Trophoblast cell (in vitro differentiated cells and primary cell): ENCODE data around the gene P4HB.

ENCODE experiments used
- DNase-seq, 2 donors: peaks; one replicate each; pipeline ENCODE4 v3.0.0-alpha.2; 2016
- H2AFZ ChIP-seq: 2 replicates; pipeline ENCODE4 v1.6.1; 2013; ENCODE audit warnings: low read length, moderate library complexity, mild to moderate bottlenecking; ENCODE audit not compliant: insufficient read depth, poor library complexity
- H2AK5ac ChIP-seq: 2 replicates; pipeline ENCODE4 v1.6.1; 2013; ENCODE audit warnings: mild to moderate bottlenecking, low read length
- H2BK120ac ChIP-seq: 2 replicates; pipeline ENCODE4 v1.6.1; 2013; ENCODE audit warnings: low read length, mild to moderate bottlenecking, moderate library complexity; ENCODE audit not compliant: insufficient read depth, poor library complexity
- H2BK12ac ChIP-seq: 2 replicates; pipeline ENCODE4 v1.6.1; 2013; ENCODE audit warnings: mild to moderate bottlenecking, low read length, moderate library complexity
- H2BK5ac ChIP-seq: 2 replicates; pipeline ENCODE4 v1.6.1; 2013; ENCODE audit warnings: low read length, low read depth, moderate library complexity, mild to moderate bottlenecking; ENCODE audit not compliant: poor library complexity
- H3K14ac ChIP-seq: 2 replicates; pipeline ENCODE4 v1.6.1; 2013; ENCODE audit warnings: mild to moderate bottlenecking, low read length
- H3K18ac ChIP-seq: 2 replicates; pipeline ENCODE4 v1.6.1; 2013; ENCODE audit warnings: mild to moderate bottlenecking, low read length
- H3K23ac ChIP-seq: 2 replicates; pipeline ENCODE4 v1.6.1; 2013; ENCODE audit warnings: low read length
- H3K27ac ChIP-seq: 2 replicates; pipeline ENCODE4 v1.5.1; 2013; ENCODE audit warnings: low read depth, mild to moderate bottlenecking, inconsistent platforms, low read length, moderate library complexity
- H3K27me3 ChIP-seq: 2 replicates; pipeline ENCODE4 v1.6.1; 2013; ENCODE audit warnings: inconsistent platforms, mild to moderate bottlenecking, low read length, moderate library complexity; ENCODE audit not compliant: insufficient read depth
- H3K36me3 ChIP-seq, 2 experiments: 1 replicate in 1 of 2; 2 replicates in 1 of 2; pipeline ENCODE4 v1.6.1; 2013; ENCODE audit warnings: low read length in 2 of 2, mild to moderate bottlenecking in 2 of 2, moderate library complexity in 1 of 2; ENCODE audit not compliant: insufficient read depth in 2 of 2, control insufficient read depth in 1 of 2
- H3K4ac ChIP-seq: 2 replicates; pipeline ENCODE4 v1.6.1; 2013; ENCODE audit warnings: low read depth, mild to moderate bottlenecking, low read length, moderate library complexity
- H3K4me1 ChIP-seq, 2 experiments: 1 replicate in 1 of 2; 2 replicates in 1 of 2; pipeline ENCODE4 v1.6.1; 2013; ENCODE audit warnings: low read length in 2 of 2, mild to moderate bottlenecking in 2 of 2, moderate library complexity in 1 of 2; ENCODE audit not compliant: insufficient read depth in 2 of 2, control insufficient read depth in 1 of 2
- H3K4me2 ChIP-seq: 2 replicates; pipeline ENCODE4 v1.6.1; 2013; ENCODE audit warnings: inconsistent platforms, mild to moderate bottlenecking, low read length, moderate library complexity
- H3K4me3 ChIP-seq: 2 replicates; pipeline ENCODE4 v1.5.1; 2013; ENCODE audit warnings: mild to moderate bottlenecking, low read depth, low read length, inconsistent platforms
- H3K79me1 ChIP-seq: one replicate; pipeline ENCODE4 v1.6.1; 2013; ENCODE audit warnings: low read length
- H3K79me2 ChIP-seq: 2 replicates; pipeline ENCODE4 v1.6.1; 2013; ENCODE audit warnings: low read length, mild to moderate bottlenecking; ENCODE audit not compliant: control insufficient read depth, insufficient read depth, poor library complexity
- H3K9ac ChIP-seq: 2 replicates; pipeline ENCODE4 v1.6.1; 2013; ENCODE audit warnings: mild to moderate bottlenecking, low read length
- H3K9me3 ChIP-seq: 2 replicates; pipeline ENCODE4 v1.6.1; 2013; ENCODE audit warnings: low read depth, mild to moderate bottlenecking, control low read depth, inconsistent platforms, low read length; ENCODE audit not compliant: insufficient read depth
- H4K12ac ChIP-seq: 2 replicates; pipeline ENCODE4 v1.6.1; 2013; ENCODE audit warnings: low read depth, mild to moderate bottlenecking, low read length, moderate library complexity
- H4K8ac ChIP-seq: 2 replicates; pipeline ENCODE4 v1.6.1; 2013; ENCODE audit warnings: low read depth, mild to moderate bottlenecking, low read length, moderate library complexity
- H4K91ac ChIP-seq: one replicate; pipeline ENCODE4 v1.6.1; 2013; ENCODE audit warnings: low read depth, mild to moderate bottlenecking, low read length, moderate library complexity
- WGBS: extraction: QIAGEN DNeasy Blood & Tissue Kit; methylation state at CpG from one replicate; pipeline ENCODE4 v1.1.7; 2013; ENCODE audit warnings: missing lambda C conversion rate; ENCODE audit not compliant: insufficient read length, insufficient coverage; ENCODE audit errors: extremely low coverage; 5-methylcytosine and 5-hydroxymethylcytosine counted together

Gene P4HB

DNA sequence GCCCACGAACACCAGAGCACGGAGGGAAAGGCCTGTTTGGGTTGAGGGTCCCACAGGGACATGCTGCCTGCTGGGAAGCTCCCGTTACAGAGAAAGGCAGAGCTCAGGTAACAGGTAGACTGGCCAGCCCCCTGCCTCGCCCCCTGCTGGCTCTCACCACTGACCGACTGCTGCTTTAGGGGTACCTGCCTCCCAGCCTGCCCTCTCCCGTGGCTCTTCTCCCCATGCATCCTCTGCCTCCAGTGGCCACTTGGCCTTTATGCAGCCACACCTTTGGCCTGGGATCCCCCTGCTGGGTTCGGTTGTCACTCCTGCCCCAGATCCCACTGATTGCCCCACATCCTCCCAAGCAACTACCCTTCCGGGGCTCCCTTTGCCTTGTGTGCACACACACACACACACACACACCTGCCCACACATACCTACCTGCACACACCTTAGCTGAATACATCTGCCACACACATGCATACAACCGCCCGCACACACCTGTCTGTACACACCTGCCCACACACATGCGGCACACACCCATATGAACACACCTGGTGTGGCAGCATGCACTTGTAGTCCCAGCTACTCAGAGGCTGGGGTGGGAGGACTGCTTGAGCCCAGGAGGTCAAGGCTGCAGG is 34.4 kb downstream of the P4HB start:
- H3K4ac ChIP-seq: no peak overlapping the region
- no peak overlapping the region for H2BK12ac ChIP-seq
- no peak overlapping the region for H4K91ac ChIP-seq
- DNase-seq: no peak
- peaks cover 34 to 36% of the 10 kb centered on the region in 2 experiments for H3K36me3 ChIP-seq
- H2AK5ac ChIP-seq: no peak overlapping the region
- H3K14ac ChIP-seq: no peak overlapping the region
- H3K4me1 ChIP-seq: peaks cover 0 to 2% of the 10 kb centered on the region in 2 experiments
- H2BK120ac ChIP-seq: no peak overlapping the region
- no CpG with 5 or more reads among the region's 11 CpGs for WGBS
- no peak overlapping the region for H2AFZ ChIP-seq
- no peaks in the 10 kb centered on the region for H3K9me3 ChIP-seq
- H4K8ac ChIP-seq: no peak overlapping the region
- H3K27ac ChIP-seq: no peak overlapping the region
- no peak overlapping the region for H3K23ac ChIP-seq
- no peak overlapping the region for H3K4me2 ChIP-seq
- no peaks in the 10 kb centered on the region for H3K27me3 ChIP-seq
- no peak overlapping the region for H2BK5ac ChIP-seq
- no peak overlapping the region for H3K9ac ChIP-seq
- H3K4me3 ChIP-seq: no peak overlapping the region
- no peak overlapping the region for H4K12ac ChIP-seq
- no peaks in the 10 kb centered on the region for H3K79me1 ChIP-seq
- no peaks in the 10 kb centered on the region for H3K79me2 ChIP-seq
- H3K18ac ChIP-seq: no peak overlapping the region

DNA sequence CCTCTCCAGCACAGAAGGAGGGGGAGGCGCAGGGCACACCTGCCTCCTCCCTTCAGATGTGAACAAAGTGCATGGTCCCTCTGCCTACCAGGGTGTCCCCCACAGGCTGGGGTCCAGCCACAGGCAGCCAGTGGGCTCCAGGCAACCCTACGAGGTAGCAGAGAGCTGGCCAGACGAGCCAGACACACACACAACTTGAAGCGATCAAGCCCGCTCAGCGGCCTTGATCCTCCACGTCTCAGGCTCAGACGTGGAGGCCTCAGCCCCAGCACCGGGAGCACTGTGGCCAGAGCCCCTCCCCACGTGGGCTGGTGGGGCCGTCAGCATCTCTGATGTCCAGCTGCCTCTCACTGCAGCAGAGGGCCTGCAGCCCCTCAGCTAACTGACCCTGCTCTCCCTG is 35.7 kb downstream of the P4HB start:
- Histone ChIP-seq H3K4me2 (no peak overlapping the region), H2BK12ac (no peak overlapping the region), H3K4ac (no peak overlapping the region), H3K27me3 (no peaks in the 10 kb centered on the region), H3K4me1 (peaks cover 0 to 2% of the 10 kb centered on the region in 2 experiments), H3K79me2 (no peaks in the 10 kb centered on the region), H3K27ac (no peak overlapping the region), H3K79me1 (no peaks in the 10 kb centered on the region), H4K8ac (no peak overlapping the region), H3K36me3 (peaks cover 29 to 32% of the 10 kb centered on the region in 2 experiments), H3K14ac (no peak overlapping the region), H3K23ac (no peak overlapping the region), H3K18ac (no peak overlapping the region), H2AFZ (no peak overlapping the region), H2AK5ac (no peak overlapping the region), H3K9ac (no peak overlapping the region), H2BK5ac (no peak overlapping the region), H3K9me3 (no peaks in the 10 kb centered on the region), H4K91ac (no peak overlapping the region), H3K4me3 (no peak overlapping the region), H4K12ac (no peak overlapping the region), H2BK120ac (no peak overlapping the region)
- DNase-seq: no peak
- no CpG with 5 or more reads among the region's 11 CpGs for WGBS

DNA sequence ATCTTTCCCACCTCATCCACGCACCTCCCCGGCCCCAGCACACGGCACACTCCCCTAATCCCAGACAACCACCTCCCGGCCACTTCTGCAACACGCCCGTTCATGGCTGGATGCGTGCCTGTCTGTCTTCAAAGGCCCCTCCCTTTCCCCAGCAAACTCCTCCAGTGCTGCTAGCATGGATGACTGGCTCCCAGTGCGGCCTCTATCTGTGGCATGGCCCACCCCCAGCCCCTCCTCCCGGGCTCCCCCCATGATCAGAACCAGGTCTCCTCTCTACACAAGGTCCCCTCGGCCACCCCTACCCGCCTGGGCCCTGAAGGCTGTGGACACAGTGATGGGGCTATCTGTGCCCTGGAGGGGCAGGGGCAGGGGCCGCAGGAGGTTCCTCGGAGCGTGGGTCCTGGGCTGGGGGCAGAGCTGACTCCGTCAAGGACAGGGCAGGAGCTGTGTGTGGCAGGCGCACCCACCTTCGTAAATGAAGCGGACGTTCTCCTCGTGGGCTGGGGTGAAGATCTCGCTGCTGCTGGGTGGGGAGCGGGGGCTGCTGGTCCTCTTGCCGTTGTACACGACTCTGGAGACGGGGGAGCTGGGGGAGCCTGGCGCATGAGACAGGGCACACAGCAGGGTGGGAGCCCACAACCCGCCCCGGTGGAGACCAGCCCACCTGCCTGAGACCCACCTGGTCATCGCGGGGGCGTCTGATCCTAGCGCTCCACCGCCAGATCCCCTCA is 36.4 kb downstream of the P4HB start:
- H3K36me3 ChIP-seq: peaks cover 29 to 32% of the 10 kb centered on the region in 2 experiments
- WGBS: no CpG with 5 or more reads among the region's 33 CpGs
- no peak overlapping the region for H3K27ac ChIP-seq
- no peak overlapping the region for H3K23ac ChIP-seq
- no peak overlapping the region for H4K12ac ChIP-seq
- no peaks in the 10 kb centered on the region for H3K79me2 ChIP-seq
- H2AK5ac ChIP-seq: no peak overlapping the region
- H4K91ac ChIP-seq: no peak overlapping the region
- no peak overlapping the region for H3K18ac ChIP-seq
- no peak overlapping the region for H3K4ac ChIP-seq
- H4K8ac ChIP-seq: no peak overlapping the region
- no peak overlapping the region for H3K4me3 ChIP-seq
- no peak overlapping the region for H2BK120ac ChIP-seq
- H3K4me1 ChIP-seq: peaks cover 0 to 2% of the 10 kb centered on the region in 2 experiments
- H2BK12ac ChIP-seq: no peak overlapping the region
- no peak overlapping the region for H2AFZ ChIP-seq
- no peaks in the 10 kb centered on the region for H3K79me1 ChIP-seq
- H3K4me2 ChIP-seq: no peak overlapping the region
- H3K9me3 ChIP-seq: peaks cover 4% of the 10 kb centered on the region
- DNase-seq: no peak
- no peak overlapping the region for H2BK5ac ChIP-seq
- H3K9ac ChIP-seq: no peak overlapping the region
- no peaks in the 10 kb centered on the region for H3K27me3 ChIP-seq
- no peak overlapping the region for H3K14ac ChIP-seq

DNA sequence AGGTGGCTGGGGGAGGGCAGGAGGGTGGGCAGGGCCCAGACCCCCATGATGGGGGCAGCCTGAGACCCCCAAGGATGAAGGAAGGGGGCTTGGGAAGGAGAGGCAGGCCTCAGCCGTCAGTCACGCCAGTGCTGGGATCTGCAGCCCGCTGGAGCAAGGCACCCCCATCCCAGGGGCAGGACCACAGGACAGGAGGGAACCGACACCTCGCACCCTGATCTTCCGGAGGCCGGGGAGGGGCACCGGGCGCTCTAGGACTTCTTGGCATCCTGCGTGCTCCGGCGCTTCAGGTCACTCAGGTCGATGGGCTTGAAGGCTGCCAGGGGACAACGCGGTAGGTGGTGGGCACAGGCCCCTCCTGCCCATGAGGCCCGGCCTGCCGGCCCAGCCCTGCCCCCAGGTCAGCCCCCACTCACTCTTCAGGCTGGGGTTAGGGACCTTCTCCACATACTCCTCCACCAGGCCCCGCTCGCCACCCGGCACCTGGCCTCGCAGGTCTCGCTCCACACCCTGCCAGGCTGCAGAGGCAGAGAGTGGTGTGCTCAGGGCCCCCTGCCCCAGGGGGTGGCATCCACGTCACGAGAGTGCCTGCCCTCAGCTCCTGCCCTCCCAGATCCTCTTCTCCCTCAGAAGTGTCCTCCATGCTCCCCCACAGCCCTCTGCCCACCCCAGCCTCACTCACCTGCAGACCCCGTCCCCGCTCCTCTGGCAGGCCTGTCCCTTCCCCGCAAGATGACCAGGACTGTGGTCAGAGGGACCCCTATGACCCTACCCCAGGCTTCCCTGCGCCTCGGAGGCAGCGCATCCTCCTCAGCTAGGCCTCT is 37.1 kb downstream of the P4HB start:
- Histone ChIP-seq H3K36me3 (peaks cover 29 to 32% of the 10 kb centered on the region in 2 experiments), H4K91ac (no peak overlapping the region), H2BK12ac (no peak overlapping the region), H2BK5ac (no peak overlapping the region), H2BK120ac (no peak overlapping the region), H3K23ac (no peak overlapping the region), H3K79me2 (no peaks in the 10 kb centered on the region), H3K9me3 (peaks cover 7% of the 10 kb centered on the region), H3K18ac (no peak overlapping the region), H4K12ac (no peak overlapping the region), H3K27me3 (no peaks in the 10 kb centered on the region), H3K4ac (no peak overlapping the region), H3K4me2 (no peak overlapping the region), H3K9ac (no peak overlapping the region), H3K14ac (no peak overlapping the region), H3K79me1 (no peaks in the 10 kb centered on the region), H2AFZ (no peak overlapping the region), H4K8ac (no peak overlapping the region), H3K4me3 (no peak overlapping the region), H3K27ac (no peak overlapping the region), H2AK5ac (no peak overlapping the region), H3K4me1 (peaks cover 0 to 2% of the 10 kb centered on the region in 2 experiments)
- no CpG with 5 or more reads among the region's 30 CpGs for WGBS
- DNase-seq: no peak
